Right cardiac atrium (tissue), 5 donors: ENCODE measurements around the gene RHOA. TPM values are rescaled to one million over a fixed set of nuclear protein-coding genes. Genes with fewer than 3 reads are reported as not detected.
"Not testable (repeated sequence)": the region's sequence is repeated elsewhere in the genome, so short reads cannot be mapped to it uniquely, and the experiment has no call there.

Source experiments
- ATAC-seq, 2 donors: fragments of 200-7000 bp; cut with Tn5 transposase; one replicate each; pipeline versions ENCODE4 v1.8.0 to v1.9.1; 2020; ENCODE audit warnings: moderate library complexity in 2 of 2, mild to moderate bottlenecking in 1 of 2
- DNase-seq, 3 donors: peaks; one replicate each; pipeline ENCODE4 v3.0.0-alpha.2; 2020
- H3K27ac ChIP-seq: one replicate; pipeline ENCODE4 v1.5.1; 2013; ENCODE audit warnings: mild to moderate bottlenecking, low read length, control low read depth, moderate library complexity
- H3K27me3 ChIP-seq: one replicate; pipeline ENCODE4 v1.6.1; 2013; ENCODE audit not compliant: control insufficient read depth, insufficient read depth
- H3K4me1 ChIP-seq: one replicate; pipeline ENCODE4 v1.6.1; 2013; ENCODE audit warnings: low read length; ENCODE audit not compliant: control insufficient read depth, insufficient read depth
- H3K4me3 ChIP-seq: one replicate; pipeline ENCODE4 v1.5.1; 2013; ENCODE audit warnings: low read length, control low read depth
- H3K9me3 ChIP-seq: one replicate; pipeline ENCODE4 v1.6.1; 2013; ENCODE audit warnings: low read length; ENCODE audit not compliant: control insufficient read depth
- WGBS: extraction: QIAGEN DNeasy Blood & Tissue Kit; methylation state at CpG from one replicate; pipeline ENCODE4 v1.1.7; 2013; 5-methylcytosine and 5-hydroxymethylcytosine counted together
- intact Hi-C, 4 donors: fragments of 100-400 bp; cut with DNase I; formaldehyde crosslinking; loops; one replicate each; pipeline versions ENCODE4 v1.11.0 to v1.14.0; 2022 to 2023
- polyA plus RNA-seq: library from polyadenylated mRNA; stranded (reverse); fragments of 200-250 nt; gene quantifications from one replicate; pipeline ENCODE4 v1.2.3, GENCODE V29; 2013
- total RNA-seq, 4 donors: library from RNA; stranded (reverse); fragmentation: NEBNext Ultra II Directional; extraction: Animal tissue kit (Norgen Biotek cat#: 25700); gene quantifications; one replicate each; pipeline ENCODE4 v1.2.1, GENCODE V29; 2021
- donor health status: healthy with polysubstance abuse.
- donor health status: DM: no; HTN: yes; CAD: no.
- donor health status: DM: no; HTN: no; CAD: no.
- donor health status: DM: no; HTN: yes; CAD: no; lungs with severe emphysema.
- donor health status: DM: yes; HTN: yes; CAD: no.

Gene RHOA
- total and polyA plus RNA-seq, 5 donors, result 142 to 310 (median 263) TPM

DNA sequence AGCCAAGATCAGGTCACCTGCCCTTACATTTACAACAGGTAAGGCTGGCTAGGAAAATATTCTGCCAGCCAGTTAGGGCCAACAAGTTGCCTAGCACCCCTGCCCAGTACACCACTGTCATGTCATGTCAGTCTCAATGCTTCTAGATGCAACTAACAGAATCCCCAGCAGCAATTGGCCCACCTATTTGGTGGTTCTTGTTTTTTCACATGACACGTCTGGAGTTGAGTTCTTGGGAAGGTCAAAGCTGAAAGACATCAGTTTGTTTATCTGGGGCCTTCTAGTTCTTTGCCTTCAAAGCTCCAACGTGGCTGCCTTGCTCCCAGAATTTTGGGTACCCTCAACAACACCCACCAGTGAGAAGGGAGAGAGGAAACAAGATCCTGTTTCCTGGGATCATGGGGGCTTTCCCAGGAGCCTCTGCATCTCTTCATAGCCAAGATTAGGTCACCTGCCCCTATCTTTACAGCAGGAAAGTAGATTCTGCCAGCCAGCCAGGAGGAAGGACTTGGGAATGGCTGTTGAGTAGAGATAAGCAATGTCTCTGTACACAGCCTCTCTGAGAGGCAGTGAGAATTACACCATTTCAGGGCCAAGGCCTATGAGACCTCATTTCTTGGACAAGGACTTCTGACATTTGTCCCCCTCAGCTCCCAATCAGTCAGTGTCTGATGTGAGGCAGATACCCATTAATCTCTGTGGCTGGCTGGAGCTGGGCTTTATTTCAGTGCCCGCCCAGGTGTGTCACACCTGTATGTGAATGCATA is 62.2 kb downstream of the RHOA start:
- Histone ChIP-seq H3K4me3 (no peak overlapping the region), H3K4me1 (no peaks in the 10 kb centered on the region), H3K9me3 (no peaks in the 10 kb centered on the region), H3K27ac (no peak overlapping the region), H3K27me3 (no peaks in the 10 kb centered on the region)
- no peak for DNase-seq
- intact Hi-C loops, result loop anchor here in 2 of 4 donors (10.0 kb wide), 2 partner anchors 55 to 95 kb away; no protein-coding TSS in a partner anchor
- WGBS, result 61% methylated on average over 3 of the region's 3 CpGs
- no peak for ATAC-seq

DNA sequence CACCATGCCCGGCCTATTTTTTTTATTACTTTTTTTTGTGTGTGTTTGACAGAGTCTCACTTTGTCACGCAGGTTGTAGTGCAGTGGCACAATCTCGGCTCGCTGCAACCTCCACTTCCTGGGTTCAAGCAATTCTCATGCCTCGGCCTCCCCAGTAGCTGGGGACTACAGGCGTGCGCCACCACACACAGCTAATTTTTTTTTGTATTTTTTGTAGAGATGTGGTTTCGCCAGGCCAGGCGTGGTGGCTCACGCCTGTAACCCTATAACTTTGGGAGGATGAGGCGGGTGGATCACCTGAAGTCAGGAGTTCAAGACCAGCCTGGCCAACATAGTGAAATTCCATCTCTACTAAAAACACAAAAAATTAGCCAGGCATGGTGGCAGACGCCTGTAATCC is 63.4 kb downstream of the RHOA start:
- H3K9me3 ChIP-seq, H3K4me3 ChIP-seq, H3K27ac ChIP-seq, H3K27me3 ChIP-seq, ATAC-seq, H3K4me1 ChIP-seq, DNase-seq: not testable (repeated sequence)
- intact Hi-C loops, result loop anchor here in 1 of 4 donors (10.0 kb wide), 1 partner anchor 96 kb away; no protein-coding TSS in a partner anchor
- WGBS, result 91% methylated on average over 12 of the region's 12 CpGs

GRCh38 chr3:49346797-49347251 is 65.0 kb downstream of the RHOA start:
- 81% methylated on average over 6 of the region's 6 CpGs for WGBS
- Histone ChIP-seq H3K4me3 (no peak overlapping the region), H3K4me1 (no peaks in the 10 kb centered on the region), H3K9me3 (no peaks in the 10 kb centered on the region), H3K27ac (no peak overlapping the region), H3K27me3 (no peaks in the 10 kb centered on the region)
- intact Hi-C loops, result loop anchor here in 1 of 4 donors (10.0 kb wide), 1 partner anchor 98 kb away; no protein-coding TSS in a partner anchor
- ATAC-seq (no peak), DNase-seq (no peak)

- no peaks in the 10 kb centered on the region for H3K4me1 ChIP-seq
These were observed 68.6 kb downstream of the RHOA start for GRCh38 chr3:49343163-49343562.

DNA sequence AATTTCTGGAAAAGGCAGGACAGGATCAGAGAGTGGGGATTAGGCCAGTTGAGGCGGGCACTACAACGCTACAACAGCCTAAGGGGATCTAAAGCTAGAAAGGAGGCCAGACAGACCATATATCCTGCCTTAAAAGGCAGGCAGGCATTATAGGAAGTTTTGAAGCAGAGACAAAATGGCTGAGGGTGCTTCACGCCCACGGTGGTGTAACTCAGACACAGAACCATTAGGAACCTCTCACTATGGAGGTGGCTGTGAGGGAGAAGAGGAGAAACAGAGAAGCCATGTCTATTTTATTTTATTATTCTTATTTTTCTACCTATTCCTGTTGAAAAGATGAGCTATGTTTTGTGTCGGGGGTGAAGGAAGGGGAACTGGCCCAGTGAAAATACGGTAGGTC is 69.8 kb downstream of the RHOA start:
- Histone ChIP-seq H3K4me1 (no peaks in the 10 kb centered on the region), H3K27ac (no peak overlapping the region), H3K4me3 (no peak overlapping the region), H3K27me3 (no peaks in the 10 kb centered on the region), H3K9me3 (no peaks in the 10 kb centered on the region)
- ATAC-seq (no peak), DNase-seq (no peak)
- intact Hi-C loops, result loop anchor here in 2 of 4 donors (5.0 to 10.0 kb wide), 2 partner anchors 103 to 105 kb away; no protein-coding TSS in a partner anchor
- 90% methylated on average over 6 of the region's 6 CpGs for WGBS

More at GRCh38 chr3:49343163-49343562, 68.6 kb downstream of the RHOA start:
- 78% methylated on average over 3 of the region's 3 CpGs for WGBS
- intact Hi-C loops, result loop anchor here in 2 of 4 donors (5.0 to 10.0 kb wide), 2 partner anchors 102 to 104 kb away; no protein-coding TSS in a partner anchor
- Histone ChIP-seq H3K27ac (no peak overlapping the region), H3K27me3 (no peaks in the 10 kb centered on the region), H3K9me3 (no peaks in the 10 kb centered on the region), H3K4me3 (no peak overlapping the region)
- no peak for ATAC-seq
- no peak for DNase-seq

DNA sequence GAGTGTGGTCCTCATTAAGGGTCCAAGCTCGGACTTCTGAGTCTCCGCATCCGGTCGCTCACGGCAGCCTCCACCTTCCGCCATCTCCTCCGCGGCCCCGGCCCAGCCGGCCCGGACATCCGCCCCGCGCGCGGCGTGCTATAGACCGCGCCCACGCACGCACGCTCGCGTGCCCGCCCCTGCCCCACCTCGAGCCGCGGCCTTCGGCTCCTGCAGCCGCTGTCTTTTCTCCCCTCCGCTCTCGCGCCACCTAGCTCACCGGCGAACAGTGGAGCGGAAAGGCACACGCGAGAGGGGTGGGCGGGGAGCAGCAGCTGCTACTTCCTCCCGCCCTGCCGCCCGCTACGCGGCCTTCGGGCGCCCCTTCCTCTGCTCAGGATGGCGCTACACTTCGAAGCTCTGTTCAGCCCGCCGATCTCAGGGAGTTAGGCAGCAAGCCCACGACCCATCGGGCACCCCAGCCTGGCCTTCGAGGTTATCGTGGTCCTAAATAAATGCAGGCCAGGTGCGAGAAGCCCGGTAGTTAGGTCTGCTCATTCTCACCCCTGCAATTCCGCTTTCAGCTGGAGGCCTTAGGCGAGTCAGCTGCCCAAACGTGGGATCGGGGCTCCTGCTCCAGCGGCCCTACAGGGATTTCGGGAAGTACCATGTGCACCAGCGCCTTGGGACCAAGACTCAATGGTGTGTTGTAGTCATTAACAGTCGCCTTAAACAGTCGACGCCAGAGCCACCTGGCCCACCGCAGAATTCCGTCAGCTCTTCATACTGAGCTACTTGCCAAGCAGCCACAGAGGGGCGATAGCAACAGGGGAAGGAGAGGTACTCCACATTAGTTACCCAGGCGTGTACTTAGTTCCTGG is 71.6 kb downstream of the RHOA start, which contains the start of gene USP4:
TSS of gene USP4 (minus strand) at position 113 of the 860 bp plus-strand sequence. CDS start at position 84, 29 bp downstream.
- Histone ChIP-seq H3K4me1 (no peaks in the 10 kb centered on the region), H3K4me3 (peak within 1 kb of the TSS; percentile 77), H3K27ac (peak within 1 kb of the TSS; percentile 91), H3K27me3 (no peaks in the 10 kb centered on the region), H3K9me3 (no peaks in the 10 kb centered on the region)
- DNase-seq, result peak; percentile 91 to 98 (median 96)
- intact Hi-C loops, result loop anchor here in 2 of 4 donors (5.0 to 10.0 kb wide), 2 partner anchors 105 to 107 kb away; no protein-coding TSS in a partner anchor
- peak; percentile 97 to 98 for ATAC-seq
- under 1% methylated on average over 70 of the region's 70 CpGs for WGBS

GRCh38 chr3:49339581-49339940 is 72.2 kb downstream of the RHOA start:
- Histone ChIP-seq H3K4me1 (no peaks in the 10 kb centered on the region), H3K4me3 (peak overlapping the region; percentile 77), H3K27me3 (no peaks in the 10 kb centered on the region), H3K9me3 (no peaks in the 10 kb centered on the region), H3K27ac (peak overlapping the region; percentile 91)
- whole genome bisulfite sequencing, result 2% methylated on average over 17 of the region's 17 CpGs
- ATAC-seq (peak; percentile 24 to 43), DNase-seq (peak in 2 of 3 donors; percentile 38 to 71)
- intact Hi-C loops, result no loop called here

GRCh38 chr3:49333916-49334633 is 77.7 kb downstream of the RHOA start:
- Histone ChIP-seq H3K4me1 (peaks cover 1% of the 10 kb centered on the region), H3K4me3 (no peak overlapping the region), H3K27me3 (no peaks in the 10 kb centered on the region), H3K9me3 (no peaks in the 10 kb centered on the region), H3K27ac (no peak overlapping the region)
- ATAC-seq (no peak), DNase-seq (no peak)
- intact Hi-C loops, result no loop called here
- WGBS, result 91% methylated on average over 5 of the region's 5 CpGs

DNA sequence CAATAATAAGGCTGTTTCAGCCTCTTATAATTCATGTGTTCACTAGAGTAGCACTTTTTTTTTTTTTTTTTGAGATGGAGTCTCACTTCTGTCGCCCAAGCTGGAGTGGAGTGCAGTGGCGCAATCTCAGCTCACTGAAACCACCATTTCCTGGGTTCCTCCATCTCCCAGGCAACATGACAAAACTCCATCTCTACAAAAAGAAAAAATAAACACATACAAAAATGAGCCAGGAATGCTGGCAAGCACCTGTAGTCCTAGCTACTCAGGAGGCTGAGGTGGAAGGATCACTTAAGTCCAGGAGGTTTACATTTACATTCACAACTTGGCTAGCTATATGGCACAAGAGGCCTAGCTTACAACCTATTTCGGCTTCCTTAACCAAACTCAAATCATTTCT is 78.7 kb downstream of the RHOA start:
- intact Hi-C loops, result no loop called here
- DNase-seq, result no peak
- no peaks in the 10 kb centered on the region for H3K27me3 ChIP-seq
- H3K4me1 ChIP-seq, result peaks cover 1% of the 10 kb centered on the region
- 80% methylated on average over 3 of the region's 3 CpGs for WGBS
- H3K27ac ChIP-seq, result no peak overlapping the region
- no peak overlapping the region for H3K4me3 ChIP-seq
- no peaks in the 10 kb centered on the region for H3K9me3 ChIP-seq
- ATAC-seq, result peak in 1 of 2 donors; percentile 13

DNA sequence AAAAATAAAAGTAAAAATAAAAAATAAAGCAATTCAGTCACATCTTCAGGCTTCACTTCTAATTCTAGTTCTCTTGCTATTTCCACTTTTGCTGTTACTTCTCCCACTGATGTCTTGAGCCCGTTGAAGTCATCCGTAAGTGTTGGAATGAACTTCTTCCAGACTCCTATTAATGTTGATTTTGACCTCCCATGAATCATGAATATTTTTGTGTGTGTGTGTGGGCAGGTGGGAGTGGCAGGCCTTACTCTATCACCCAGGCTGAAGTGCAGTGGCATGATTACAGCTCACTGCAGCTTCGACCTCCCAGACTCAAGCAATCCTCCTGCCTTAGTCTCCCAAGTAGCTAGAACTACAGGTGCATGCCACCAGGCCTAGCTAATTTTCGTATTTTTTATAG is 82.6 kb downstream of the RHOA start:
- no peak for ATAC-seq
- 91% methylated on average over 4 of the region's 4 CpGs for WGBS
- intact Hi-C loops, result no loop called here
- H3K9me3 ChIP-seq, result no peaks in the 10 kb centered on the region
- peaks cover 1% of the 10 kb centered on the region for H3K4me1 ChIP-seq
- no peak overlapping the region for H3K4me3 ChIP-seq
- DNase-seq, result peak in 1 of 3 donors; percentile 2
- no peak overlapping the region for H3K27ac ChIP-seq
- H3K27me3 ChIP-seq, result no peaks in the 10 kb centered on the region
